T-helper 1 cell treated with Interleukin-12 subunit alpha and Interleukin-12 subunit beta and Interleukin-4 antibody, amounts not matched to agents 30 μg/mL and 1 μg/mL, for 36 hours (primary cell): ENCODE results near the gene EHBP1.

Experiments
- H3K27ac Mint-ChIP-seq: one replicate; pipeline ENCODE4 v1.8.0; 2021; ENCODE audit warnings: mild to moderate bottlenecking, mixed read lengths
- H3K27me3 Mint-ChIP-seq: one replicate; pipeline ENCODE4 v1.8.0; 2021; ENCODE audit warnings: low read depth, mixed read lengths
- H3K36me3 Mint-ChIP-seq: one replicate; pipeline ENCODE4 v1.8.0; 2021; ENCODE audit warnings: low read depth, mixed read lengths
- H3K4me1 Mint-ChIP-seq: one replicate; pipeline ENCODE4 v1.8.0; 2021; ENCODE audit warnings: low read depth, mixed read lengths
- H3K4me3 Mint-ChIP-seq: one replicate; pipeline ENCODE4 v1.8.0; 2021; ENCODE audit warnings: mild to moderate bottlenecking, moderate library complexity, mixed read lengths
- H3K9me3 Mint-ChIP-seq: one replicate; pipeline ENCODE4 v1.8.0; 2021; ENCODE audit warnings: mixed read lengths

The EHBP1 gene

GRCh38 chr2:62870966-62871365 lies 165.5 kb downstream of the EHBP1 start:
- H3K4me1 Mint-ChIP-seq, result peaks cover 5% of the 10 kb centered on the region
- peaks cover 35% of the 10 kb centered on the region for H3K36me3 Mint-ChIP-seq
- no peak overlapping the region for H3K27ac Mint-ChIP-seq
- H3K4me3 Mint-ChIP-seq, result no peak overlapping the region
- H3K9me3 Mint-ChIP-seq, result peaks cover 34% of the 10 kb centered on the region
- no peaks in the 10 kb centered on the region for H3K27me3 Mint-ChIP-seq

- Mint-ChIP-seq H3K4me3 (no peak overlapping the region), H3K27me3 (no peaks in the 10 kb centered on the region), H3K4me1 (peaks cover 7% of the 10 kb centered on the region), H3K9me3 (peaks cover 38% of the 10 kb centered on the region), H3K27ac (no peak overlapping the region), H3K36me3 (peaks cover 39% of the 10 kb centered on the region)
Observed at GRCh38 chr2:62871506-62871905, 166.0 kb downstream of the EHBP1 start.

- Mint-ChIP-seq H3K4me3 (no peak overlapping the region), H3K9me3 (peaks cover 57% of the 10 kb centered on the region), H3K36me3 (peaks cover 55% of the 10 kb centered on the region), H3K27me3 (no peaks in the 10 kb centered on the region), H3K27ac (no peak overlapping the region), H3K4me1 (peaks cover 7% of the 10 kb centered on the region)
Observed at GRCh38 chr2:62873603-62874002, 168.1 kb downstream of the EHBP1 start.

- no peak overlapping the region for H3K4me3 Mint-ChIP-seq
- peaks cover 7% of the 10 kb centered on the region for H3K4me1 Mint-ChIP-seq
- no peaks in the 10 kb centered on the region for H3K27me3 Mint-ChIP-seq
- H3K9me3 Mint-ChIP-seq, result peaks cover 63% of the 10 kb centered on the region
- H3K27ac Mint-ChIP-seq, result no peak overlapping the region
- H3K36me3 Mint-ChIP-seq, result peaks cover 56% of the 10 kb centered on the region
Observed at GRCh38 chr2:62874881-62875383, 169.4 kb downstream of the EHBP1 start.

GRCh38 chr2:62881162-62881795 lies 175.8 kb downstream of the EHBP1 start:
- peaks cover 33% of the 10 kb centered on the region for H3K9me3 Mint-ChIP-seq
- no peak overlapping the region for H3K27ac Mint-ChIP-seq
- no peak overlapping the region for H3K4me3 Mint-ChIP-seq
- H3K27me3 Mint-ChIP-seq, result no peaks in the 10 kb centered on the region
- H3K36me3 Mint-ChIP-seq, result peaks cover 28% of the 10 kb centered on the region
- no peaks in the 10 kb centered on the region for H3K4me1 Mint-ChIP-seq

GRCh38 chr2:62883629-62884028 lies 178.1 kb downstream of the EHBP1 start:
- H3K9me3 Mint-ChIP-seq, result peaks cover 12% of the 10 kb centered on the region
- no peak overlapping the region for H3K27ac Mint-ChIP-seq
- no peaks in the 10 kb centered on the region for H3K4me1 Mint-ChIP-seq
- peaks cover 9% of the 10 kb centered on the region for H3K36me3 Mint-ChIP-seq
- H3K4me3 Mint-ChIP-seq, result no peak overlapping the region
- no peaks in the 10 kb centered on the region for H3K27me3 Mint-ChIP-seq

GRCh38 chr2:62884086-62884485 lies 178.6 kb downstream of the EHBP1 start:
- H3K9me3 Mint-ChIP-seq, result peaks cover 11% of the 10 kb centered on the region
- no peaks in the 10 kb centered on the region for H3K4me1 Mint-ChIP-seq
- H3K27ac Mint-ChIP-seq, result no peak overlapping the region
- H3K4me3 Mint-ChIP-seq, result no peak overlapping the region
- H3K36me3 Mint-ChIP-seq, result peaks cover 9% of the 10 kb centered on the region
- H3K27me3 Mint-ChIP-seq, result no peaks in the 10 kb centered on the region

- H3K27ac Mint-ChIP-seq, result no peak overlapping the region
- no peaks in the 10 kb centered on the region for H3K27me3 Mint-ChIP-seq
- H3K4me3 Mint-ChIP-seq, result no peak overlapping the region
- no peaks in the 10 kb centered on the region for H3K4me1 Mint-ChIP-seq
- peaks cover 9% of the 10 kb centered on the region for H3K36me3 Mint-ChIP-seq
- peaks cover 7% of the 10 kb centered on the region for H3K9me3 Mint-ChIP-seq
Observed at GRCh38 chr2:62884514-62884913, 179.0 kb downstream of the EHBP1 start.

GRCh38 chr2:62894966-62895631 lies 189.6 kb downstream of the EHBP1 start:
- no peaks in the 10 kb centered on the region for H3K4me1 Mint-ChIP-seq
- H3K27me3 Mint-ChIP-seq, result no peaks in the 10 kb centered on the region
- H3K27ac Mint-ChIP-seq, result no peak overlapping the region
- H3K9me3 Mint-ChIP-seq, result no peaks in the 10 kb centered on the region
- H3K36me3 Mint-ChIP-seq, result no peaks in the 10 kb centered on the region
- H3K4me3 Mint-ChIP-seq, result no peak overlapping the region

GRCh38 chr2:62895632-62896009 lies 190.1 kb downstream of the EHBP1 start:
- no peaks in the 10 kb centered on the region for H3K4me1 Mint-ChIP-seq
- H3K27ac Mint-ChIP-seq, result no peak overlapping the region
- H3K36me3 Mint-ChIP-seq, result no peaks in the 10 kb centered on the region
- H3K4me3 Mint-ChIP-seq, result no peak overlapping the region
- no peaks in the 10 kb centered on the region for H3K27me3 Mint-ChIP-seq
- H3K9me3 Mint-ChIP-seq, result no peaks in the 10 kb centered on the region

GRCh38 chr2:62897187-62897827 lies 191.8 kb downstream of the EHBP1 start:
- no peaks in the 10 kb centered on the region for H3K27me3 Mint-ChIP-seq
- no peaks in the 10 kb centered on the region for H3K4me1 Mint-ChIP-seq
- no peaks in the 10 kb centered on the region for H3K36me3 Mint-ChIP-seq
- H3K9me3 Mint-ChIP-seq, result no peaks in the 10 kb centered on the region
- no peak overlapping the region for H3K27ac Mint-ChIP-seq
- H3K4me3 Mint-ChIP-seq, result no peak overlapping the region

GRCh38 chr2:62904344-62904743 lies 198.8 kb downstream of the EHBP1 start:
- Mint-ChIP-seq H3K27me3 (no peaks in the 10 kb centered on the region), H3K4me3 (no peak overlapping the region), H3K4me1 (no peaks in the 10 kb centered on the region), H3K27ac (no peak overlapping the region), H3K9me3 (no peaks in the 10 kb centered on the region), H3K36me3 (no peaks in the 10 kb centered on the region)

- Mint-ChIP-seq H3K4me1 (no peaks in the 10 kb centered on the region), H3K27me3 (no peaks in the 10 kb centered on the region), H3K4me3 (no peak overlapping the region), H3K9me3 (no peaks in the 10 kb centered on the region), H3K27ac (no peak overlapping the region), H3K36me3 (no peaks in the 10 kb centered on the region)
Observed at GRCh38 chr2:62908145-62908544, 202.6 kb downstream of the EHBP1 start.

- Mint-ChIP-seq H3K27ac (no peak overlapping the region), H3K27me3 (no peaks in the 10 kb centered on the region), H3K9me3 (no peaks in the 10 kb centered on the region), H3K4me1 (no peaks in the 10 kb centered on the region), H3K4me3 (no peak overlapping the region), H3K36me3 (no peaks in the 10 kb centered on the region)
Observed at GRCh38 chr2:62913311-62913710, 207.8 kb downstream of the EHBP1 start.

- H3K27me3 Mint-ChIP-seq, result no peaks in the 10 kb centered on the region
- H3K9me3 Mint-ChIP-seq, result peaks cover 16% of the 10 kb centered on the region
Observed at GRCh38 chr2:62919041-62919440, 213.5 kb downstream of the EHBP1 start.

More at GRCh38 chr2:62919041-62919440, 213.5 kb downstream of the EHBP1 start:
- Mint-ChIP-seq H3K4me1 (no peaks in the 10 kb centered on the region), H3K4me3 (no peak overlapping the region), H3K27ac (no peak overlapping the region), H3K36me3 (no peaks in the 10 kb centered on the region)
